H1 (cell line): Measurements from ENCODE around the gene WHAMM. TPM values are rescaled to one million over a fixed set of nuclear protein-coding genes. Genes with fewer than 3 reads are reported as not detected.

ENCODE experiments used
- CTCF ChIA-PET: fragments of 300-600 bp; sonication (Branson Sonifier 250); formaldehyde crosslinking; loops from one replicate; lab custom pipeline; 2021; ENCODE audit not compliant: partially characterized antibody; lab: Charles Lee
- POLR2A ChIA-PET: fragments of 300-600 bp; sonication (Branson Sonifier 250); formaldehyde crosslinking; loops from one replicate; lab custom pipeline; 2021; ENCODE audit warnings: inconsistent platforms; ENCODE audit not compliant: partially characterized antibody; lab: Charles Lee
- DNase-seq, 2 experiments: peaks; one replicate each; pipeline versions ENCODE4 v3.0.0 to v3.0.0-alpha.2; 2010 to 2022; ENCODE audit warnings: low spot score in 2 of 2, low read depth in 1 of 2, mixed read lengths in 1 of 2
- FAIRE-seq: peaks from 2 replicates; lab custom pipeline; 2011; peaks lifted over from hg19 to GRCh38; lab: Jason Lieb, UNC
- H2AFZ ChIP-seq: 2 replicates; pipeline ENCODE4 v1.8.1; 2012; ENCODE audit warnings: low read length, inconsistent platforms
- H2AK5ac ChIP-seq: 2 replicates; pipeline ENCODE4 v1.6.1; 2013; ENCODE audit warnings: low read depth, low read length
- H2BK120ac ChIP-seq: replicated peaks from 2 replicates; pipeline ENCODE3; 2013; ENCODE audit warnings: low read depth, low read length, inconsistent platforms
- H2BK12ac ChIP-seq: 2 replicates; pipeline ENCODE4 v1.6.1; 2013; ENCODE audit warnings: low read depth, low read length
- H2BK15ac ChIP-seq: 2 replicates; pipeline ENCODE4 v1.6.1; 2013; ENCODE audit warnings: low read length
- H2BK20ac ChIP-seq: 2 replicates; pipeline ENCODE4 v1.6.1; 2013; ENCODE audit warnings: low read length
- H2BK5ac ChIP-seq: 2 replicates; pipeline ENCODE4 v1.6.1; 2013; ENCODE audit warnings: low read depth, low read length
- H3K14ac ChIP-seq: 2 replicates; pipeline ENCODE4 v1.6.1; 2013; ENCODE audit warnings: inconsistent platforms; ENCODE audit not compliant: insufficient read length
- H3K18ac ChIP-seq: 2 replicates; pipeline ENCODE4 v1.6.1; 2013; ENCODE audit warnings: low read length; ENCODE audit errors: extremely low read depth
- H3K23ac ChIP-seq: 2 replicates; pipeline ENCODE4 v1.6.1; 2013; ENCODE audit warnings: inconsistent platforms; ENCODE audit not compliant: insufficient read length
- H3K23me2 ChIP-seq: 2 replicates; pipeline ENCODE4 v1.6.1; 2013; ENCODE audit warnings: low read depth, low read length
- H3K27ac ChIP-seq: 2 replicates; pipeline ENCODE4 v1.6.1; 2011; ENCODE audit warnings: low read depth, low read length, inconsistent platforms
- H3K27me3 ChIP-seq, 4 experiments: replicated peaks in 1 of 4; 1 replicate in 1 of 4; 2 replicates in 3 of 4; pipeline versions ENCODE4 v1.6.1 to v1.8.1; 2011 to 2013; ENCODE audit warnings: low read length in 3 of 4, mild to moderate bottlenecking in 3 of 4, inconsistent platforms in 2 of 4, mixed read lengths in 2 of 4, moderate library complexity in 1 of 4; ENCODE audit not compliant: control insufficient read depth in 3 of 4, insufficient read depth in 3 of 4; ENCODE audit errors: extremely low read depth in 1 of 4
- H3K36me3 ChIP-seq, 4 experiments: 2 replicates each; pipeline versions ENCODE4 v1.6.1 to v1.8.1; 2011 to 2013; ENCODE audit warnings: mild to moderate bottlenecking in 4 of 4, low read length in 3 of 4, moderate library complexity in 2 of 4, control low read depth in 1 of 4, inconsistent platforms in 1 of 4; ENCODE audit not compliant: insufficient read depth in 4 of 4, control insufficient read depth in 2 of 4
- H3K4ac ChIP-seq: replicated peaks from 2 replicates; pipeline ENCODE3; 2013; ENCODE audit warnings: low read length, low read depth, mixed read lengths, inconsistent platforms; ENCODE audit not compliant: insufficient read length
- H3K4me1 ChIP-seq, 4 experiments: replicated peaks in 1 of 4; 1 replicate in 1 of 4; 2 replicates in 3 of 4; pipeline versions ENCODE4 v1.6.1 to v1.8.1; 2011 to 2013; ENCODE audit warnings: low read length in 3 of 4, inconsistent platforms in 2 of 4, mixed read lengths in 1 of 4; ENCODE audit not compliant: insufficient read depth in 4 of 4, control insufficient read depth in 3 of 4
- H3K4me2 ChIP-seq, 2 experiments: 2 replicates each; pipeline versions ENCODE4 v1.6.1 to v1.8.1; 2011 to 2013; ENCODE audit warnings: low read depth in 2 of 2, low read length in 2 of 2, control low read depth in 1 of 2, inconsistent platforms in 1 of 2, mild to moderate bottlenecking in 1 of 2; ENCODE audit not compliant: insufficient read depth in 1 of 2
- H3K4me3 ChIP-seq, 4 experiments: fragments of 200-600, 300-600 bp in 1 of 4; sonication (generic), shearing (Covaris generic), sonication (Bioruptor Twin) in 1 of 4; 2 replicates each; pipeline versions ENCODE4 v1.5.1 to v1.8.1; 2011 to 2016; ENCODE audit warnings: low read length in 4 of 4, low read depth in 3 of 4, control low read depth in 2 of 4, inconsistent platforms in 2 of 4, mild to moderate bottlenecking in 2 of 4, mixed read lengths in 1 of 4, moderate library complexity in 1 of 4; ENCODE audit not compliant: insufficient read depth in 2 of 4; ENCODE audit errors: extremely low read depth in 1 of 4
- H3K56ac ChIP-seq: replicated peaks from 2 replicates; pipeline ENCODE3; 2013; ENCODE audit warnings: low read depth, mild to moderate bottlenecking, mixed read lengths, low read length, inconsistent platforms; ENCODE audit not compliant: insufficient read length
- H3K79me1 ChIP-seq: 2 replicates; pipeline ENCODE4 v1.6.1; 2013; ENCODE audit warnings: low read depth, low read length, control low read depth
- H3K79me2 ChIP-seq, 2 experiments: 2 replicates each; pipeline versions ENCODE4 v1.6.1 to v1.8.1; 2012 to 2013; ENCODE audit warnings: low read length in 2 of 2, mild to moderate bottlenecking in 2 of 2, inconsistent platforms in 1 of 2; ENCODE audit not compliant: insufficient read depth in 2 of 2, control insufficient read depth in 1 of 2
- H3K9ac ChIP-seq, 4 experiments: replicated peaks in 1 of 4; 1 replicate in 1 of 4; 2 replicates in 3 of 4; pipeline versions ENCODE4 v1.6.1 to v1.8.1; 2011 to 2013; ENCODE audit warnings: low read depth in 3 of 4, low read length in 3 of 4, control low read depth in 2 of 4, mild to moderate bottlenecking in 2 of 4, moderate library complexity in 2 of 4, inconsistent platforms in 1 of 4; ENCODE audit errors: extremely low read depth in 1 of 4
- H3K9me3 ChIP-seq, 2 experiments: 2 replicates each; pipeline versions ENCODE4 v1.6.1 to v1.8.1; 2012 to 2013; ENCODE audit warnings: mild to moderate bottlenecking in 2 of 2, moderate library complexity in 2 of 2, control low read depth in 1 of 2, inconsistent platforms in 1 of 2, low read depth in 1 of 2, low read length in 1 of 2, mixed read lengths in 1 of 2; ENCODE audit not compliant: insufficient read depth in 2 of 2
- H4K20me1 ChIP-seq, 2 experiments: replicated peaks in 1 of 2; 2 replicates each; pipeline versions ENCODE3 to v1.8.1; 2011 to 2013; ENCODE audit warnings: inconsistent platforms in 2 of 2, low read length in 2 of 2, mild to moderate bottlenecking in 1 of 2; ENCODE audit not compliant: insufficient read depth in 2 of 2, control insufficient read depth in 1 of 2
- H4K5ac ChIP-seq: 2 replicates; pipeline ENCODE4 v1.6.1; 2013; ENCODE audit warnings: low read length, low read depth, mixed read lengths, inconsistent platforms; ENCODE audit not compliant: insufficient read length
- H4K8ac ChIP-seq: 2 replicates; pipeline ENCODE4 v1.8.0; 2013; ENCODE audit warnings: mild to moderate bottlenecking, moderate library complexity, low read length, inconsistent platforms; ENCODE audit not compliant: insufficient read depth; ENCODE audit errors: extremely low read depth
- H4K91ac ChIP-seq: replicated peaks from 2 replicates; pipeline ENCODE3; 2013; ENCODE audit warnings: low read length, mixed read lengths, inconsistent platforms; ENCODE audit not compliant: insufficient read length
- WGBS, 2 experiments: shearing (Covaris generic) in 1 of 2; methylation state at CpG; one replicate each; pipeline versions ENCODE4 v1.1.6 to v1.1.7; 2013 to 2015; ENCODE audit warnings: low lambda C conversion rate in 2 of 2, mixed read lengths in 2 of 2, inconsistent platforms in 1 of 2, low coverage in 1 of 2, missing lambda C conversion rate in 1 of 2; ENCODE audit not compliant: insufficient replicate concordance in 2 of 2, insufficient coverage in 1 of 2, insufficient read length in 1 of 2; ENCODE audit errors: extremely low coverage in 1 of 2, missing lambda C conversion rate in 1 of 2; 5-methylcytosine and 5-hydroxymethylcytosine counted together
- polyA plus RNA-seq, 7 experiments: library from polyadenylated mRNA; depleted of rRNA in 3 of 7; stranded (reverse) in 5 of 7; unstranded in 2 of 7; fragments of >200 nt in 5 of 7; fragments of 200-250 nt in 2 of 7; gene quantifications; 1 replicate in 5 of 7; 2 replicates in 1 of 7; 4 replicates in 1 of 7; pipeline versions ENCODE4 v1.2.1 to v1.2.3, GENCODE V29; 2011 to 2013; ENCODE audit warnings: missing spikeins in 2 of 7, mixed read lengths in 2 of 7
- total RNA-seq: library from RNA; stranded (reverse); fragmentation: NEBNext Ultra II Directional; extraction: Animal tissue kit (Norgen Biotek cat#: 25700); gene quantifications from 2 replicates; pipeline ENCODE4 v1.2.1, GENCODE V29; 2021

The WHAMM gene
- total and polyA plus RNA-seq, 2 of the 8 experiments (the other 6 are each of a cell fraction or from before 2014, with no cell fraction given) = 1.1 to 3.3 TPM

GRCh38 chr15:82873000-82873680 lies 63.7 kb downstream of the WHAMM start:
- WGBS, 2 experiments = 79% methylated on average over 7 of the region's 7 CpGs; no CpG with 5 or more reads in 1 of the 2 experiments

More at GRCh38 chr15:82873000-82873680, 63.7 kb downstream of the WHAMM start:
- H2AK5ac ChIP-seq = no peak overlapping the region
- no peak for FAIRE-seq
- no peak overlapping the region for H2BK15ac ChIP-seq
- H3K4me1 ChIP-seq = no peaks in the 10 kb centered on the region
- no peaks in the 10 kb centered on the region for H4K20me1 ChIP-seq
- H3K27me3 ChIP-seq = no peaks in the 10 kb centered on the region
- H3K4me2 ChIP-seq = no peak overlapping the region
- no peak overlapping the region for H2AFZ ChIP-seq
- H3K79me1 ChIP-seq = no peaks in the 10 kb centered on the region
- H2BK12ac ChIP-seq = no peak overlapping the region
- H3K18ac ChIP-seq = no peak overlapping the region
- no peaks in the 10 kb centered on the region for H3K79me2 ChIP-seq
- no peak overlapping the region for H4K91ac ChIP-seq
- H4K8ac ChIP-seq = no peak overlapping the region
- H3K23me2 ChIP-seq = no peaks in the 10 kb centered on the region
- no peak overlapping the region; a peak in 1 of 7 replicates for H3K9ac ChIP-seq
- no peak overlapping the region for H3K23ac ChIP-seq
- H2BK5ac ChIP-seq = no peak overlapping the region
- no peak overlapping the region for H3K4me3 ChIP-seq
- H3K9me3 ChIP-seq = no peaks in the 10 kb centered on the region
- H2BK120ac ChIP-seq = no peak overlapping the region
- H3K4ac ChIP-seq = no peak overlapping the region
- no peak overlapping the region for H4K5ac ChIP-seq
- ChIA-PET POLR2A (no interaction called here), CTCF (no interaction called here)
- no peak overlapping the region for H3K14ac ChIP-seq
- DNase-seq = no peak
- no peak overlapping the region for H3K56ac ChIP-seq
- H2BK20ac ChIP-seq = no peak overlapping the region
- H3K36me3 ChIP-seq = no peaks in the 10 kb centered on the region
- no peak overlapping the region for H3K27ac ChIP-seq
